Uterus (tissue), 2 donors: ENCODE data around the gene C1orf74.

Source experiments
- CTCF ChIP-seq, 4 experiments: fragments of 200-600 bp in 2 of 4; fragments of 450-650 bp in 2 of 4; sonication (generic) in 2 of 4; IDR thresholded peaks; one replicate each; pipeline ENCODE4 v1.5.1; 2016 to 2019; ENCODE audit warnings: antibody characterized with exemption in 4 of 4, mild to moderate bottlenecking in 2 of 4, moderate library complexity in 1 of 4
- POLR2A ChIP-seq, 2 donors: fragments of 450-650 bp; IDR thresholded peaks; one replicate each; pipeline ENCODE4 v1.6.1; 2016; ENCODE audit warnings: antibody characterized with exemption in 2 of 2, mild to moderate bottlenecking in 1 of 2, moderate library complexity in 1 of 2

DNA sequence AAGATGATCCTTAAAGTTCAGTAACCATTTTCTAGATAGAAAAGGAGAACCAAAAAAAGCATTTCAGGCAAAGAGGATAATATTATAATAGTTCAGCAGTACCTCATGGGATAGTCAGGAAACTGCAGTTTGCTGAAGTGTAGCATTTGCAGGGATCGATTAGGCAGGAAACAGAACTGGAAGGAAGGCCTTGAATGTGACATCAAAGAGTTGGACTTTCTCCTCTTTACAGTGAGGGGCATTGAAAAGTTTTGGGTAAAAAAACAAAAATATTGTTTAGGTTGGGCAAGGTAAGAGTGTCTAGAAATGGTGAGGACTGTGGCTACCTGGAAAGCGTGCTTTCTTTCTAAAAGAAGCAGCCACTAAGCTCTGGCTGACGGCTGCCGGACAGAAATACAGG is 29.5 kb upstream of the C1orf74 start:
- TF ChIP-seq CTCF (IDR thresholded peaks at IDR 0.05), result no peak
- TF ChIP-seq POLR2A (IDR thresholded peaks at IDR 0.05), result no peak
